ENCODE data around the gene MOV10L1.

Gene MOV10L1

DNA sequence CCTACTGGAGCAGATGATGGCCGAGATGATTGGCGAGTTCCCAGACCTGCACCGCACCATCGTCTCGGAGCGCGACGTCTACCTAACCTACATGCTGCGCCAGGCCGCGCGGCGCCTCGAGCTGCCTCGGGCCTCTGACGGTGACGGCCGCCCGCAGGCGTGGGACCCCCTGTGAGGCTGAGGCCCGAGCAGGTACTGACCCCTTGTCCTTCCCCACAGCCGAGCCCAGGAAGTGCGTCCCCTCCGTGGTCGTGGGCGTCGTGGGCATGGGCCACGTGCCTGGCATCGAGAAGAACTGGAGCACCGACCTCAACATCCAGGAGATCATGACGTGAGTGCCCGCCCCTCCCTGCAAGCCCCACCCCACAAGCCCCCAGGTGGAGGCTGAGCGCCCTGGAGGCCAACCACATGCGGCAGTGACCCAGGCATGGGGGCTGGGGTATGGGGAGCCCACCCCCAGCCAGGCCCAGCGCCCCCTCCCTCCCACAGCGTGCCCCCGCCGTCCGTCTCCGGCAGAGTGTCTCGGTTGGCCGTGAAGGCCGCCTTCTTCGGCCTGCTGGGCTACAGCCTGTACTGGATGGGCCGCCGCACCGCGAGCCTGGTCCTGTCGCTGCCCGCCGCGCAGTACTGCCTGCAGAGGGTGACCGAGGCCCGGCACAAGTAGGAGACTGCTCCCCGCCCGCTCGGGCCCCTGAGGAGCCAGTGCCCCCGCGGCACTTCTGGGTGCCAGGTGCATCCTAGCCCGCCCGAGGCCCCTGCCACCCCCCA, 108.2 kb downstream of the MOV10L1 start:
- no peak overlapping the region for H2AFZ ChIP-seq
- TF ChIP-seq, protein P1, sequence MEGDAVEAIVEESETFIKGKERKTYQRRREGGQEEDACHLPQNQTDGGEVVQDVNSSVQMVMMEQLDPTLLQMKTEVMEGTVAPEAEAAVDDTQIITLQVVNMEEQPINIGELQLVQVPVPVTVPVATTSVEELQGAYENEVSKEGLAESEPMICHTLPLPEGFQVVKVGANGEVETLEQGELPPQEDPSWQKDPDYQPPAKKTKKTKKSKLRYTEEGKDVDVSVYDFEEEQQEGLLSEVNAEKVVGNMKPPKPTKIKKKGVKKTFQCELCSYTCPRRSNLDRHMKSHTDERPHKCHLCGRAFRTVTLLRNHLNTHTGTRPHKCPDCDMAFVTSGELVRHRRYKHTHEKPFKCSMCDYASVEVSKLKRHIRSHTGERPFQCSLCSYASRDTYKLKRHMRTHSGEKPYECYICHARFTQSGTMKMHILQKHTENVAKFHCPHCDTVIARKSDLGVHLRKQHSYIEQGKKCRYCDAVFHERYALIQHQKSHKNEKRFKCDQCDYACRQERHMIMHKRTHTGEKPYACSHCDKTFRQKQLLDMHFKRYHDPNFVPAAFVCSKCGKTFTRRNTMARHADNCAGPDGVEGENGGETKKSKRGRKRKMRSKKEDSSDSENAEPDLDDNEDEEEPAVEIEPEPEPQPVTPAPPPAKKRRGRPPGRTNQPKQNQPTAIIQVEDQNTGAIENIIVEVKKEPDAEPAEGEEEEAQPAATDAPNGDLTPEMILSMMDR (IDR thresholded peaks at IDR 0.05): no peak
- H3K9ac ChIP-seq: no peak overlapping the region
- no peak overlapping the region for H3K4me3 ChIP-seq (ENCODE audit: low read depth, low read length)
- no peaks in the 10 kb centered on the region for H3K79me2 ChIP-seq
- H3K36me3 ChIP-seq (ENCODE audit: control insufficient read depth, insufficient read depth, low read length): no peaks in the 10 kb centered on the region
- no peaks in the 10 kb centered on the region for H3K4me1 ChIP-seq
- no peaks in the 10 kb centered on the region for H3K27me3 ChIP-seq (ENCODE audit: control insufficient read depth, insufficient read depth, low read length)
- H3K27ac ChIP-seq: no peak overlapping the region
- no peak overlapping the region for H3K4me2 ChIP-seq (ENCODE audit: low read length)
- no peaks in the 10 kb centered on the region for H3K9me3 ChIP-seq (ENCODE audit: control insufficient read depth, low read length)

DNA sequence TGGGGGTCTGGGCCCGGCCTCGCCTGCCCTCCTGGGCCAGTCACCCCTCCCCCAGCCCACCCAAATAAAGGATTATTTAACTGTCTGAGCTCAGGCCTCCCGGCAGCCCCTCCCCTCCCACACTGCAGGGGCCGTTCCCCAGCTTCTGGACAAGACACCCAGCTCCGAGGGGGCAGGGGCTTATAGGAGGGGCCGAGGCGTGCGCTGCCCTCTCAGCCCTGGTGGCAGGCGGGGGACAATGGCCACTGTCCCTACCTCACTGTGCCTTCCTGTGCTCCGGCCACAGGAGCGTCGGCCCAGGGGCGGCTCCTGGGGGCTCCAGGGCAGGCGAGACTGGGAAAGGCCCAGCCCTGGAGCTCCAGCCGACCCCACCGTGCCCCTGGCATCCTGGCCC, 108.8 kb downstream of the MOV10L1 start:
- Histone ChIP-seq H3K9me3 (ENCODE audit: control insufficient read depth, low read length) (no peaks in the 10 kb centered on the region), H3K9ac (no peak overlapping the region), H3K79me2 (peaks cover 3% of the 10 kb centered on the region), H3K27ac (no peak overlapping the region), H3K4me3 (ENCODE audit: low read depth, low read length) (no peak overlapping the region), H3K4me2 (ENCODE audit: low read length) (no peak overlapping the region), H3K36me3 (ENCODE audit: control insufficient read depth, insufficient read depth, low read length) (no peaks in the 10 kb centered on the region), H3K4me1 (no peaks in the 10 kb centered on the region), H2AFZ (no peak overlapping the region), H3K27me3 (ENCODE audit: control insufficient read depth, insufficient read depth, low read length) (no peaks in the 10 kb centered on the region)
- TF ChIP-seq, protein P1 (IDR thresholded peaks at IDR 0.05): no peak

DNA sequence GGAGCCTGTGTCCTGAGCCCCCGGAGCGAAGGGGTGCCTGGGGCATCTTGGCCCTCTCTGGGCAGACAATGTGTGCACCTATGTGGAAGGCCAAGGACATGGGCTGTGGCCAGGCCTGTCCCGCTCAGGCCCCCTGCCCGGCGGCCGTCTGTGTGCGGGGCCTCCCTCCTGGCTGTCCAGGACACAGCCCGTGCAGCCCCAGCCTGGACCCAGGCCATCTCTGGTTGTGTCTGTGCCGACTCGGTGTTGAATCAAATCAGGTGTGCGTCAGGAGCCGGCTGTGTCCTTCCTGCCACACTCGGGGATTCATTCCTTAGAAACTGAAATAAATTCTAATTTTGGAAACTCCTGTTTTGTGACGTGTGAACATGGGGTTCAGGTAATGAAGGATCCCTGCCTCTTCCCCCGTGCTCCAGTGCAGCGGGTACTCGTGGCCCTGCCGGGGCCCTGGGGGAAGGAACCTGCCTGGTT, 109.5 kb downstream of the MOV10L1 start:
- peaks cover 3% of the 10 kb centered on the region for H3K79me2 ChIP-seq

DNA sequence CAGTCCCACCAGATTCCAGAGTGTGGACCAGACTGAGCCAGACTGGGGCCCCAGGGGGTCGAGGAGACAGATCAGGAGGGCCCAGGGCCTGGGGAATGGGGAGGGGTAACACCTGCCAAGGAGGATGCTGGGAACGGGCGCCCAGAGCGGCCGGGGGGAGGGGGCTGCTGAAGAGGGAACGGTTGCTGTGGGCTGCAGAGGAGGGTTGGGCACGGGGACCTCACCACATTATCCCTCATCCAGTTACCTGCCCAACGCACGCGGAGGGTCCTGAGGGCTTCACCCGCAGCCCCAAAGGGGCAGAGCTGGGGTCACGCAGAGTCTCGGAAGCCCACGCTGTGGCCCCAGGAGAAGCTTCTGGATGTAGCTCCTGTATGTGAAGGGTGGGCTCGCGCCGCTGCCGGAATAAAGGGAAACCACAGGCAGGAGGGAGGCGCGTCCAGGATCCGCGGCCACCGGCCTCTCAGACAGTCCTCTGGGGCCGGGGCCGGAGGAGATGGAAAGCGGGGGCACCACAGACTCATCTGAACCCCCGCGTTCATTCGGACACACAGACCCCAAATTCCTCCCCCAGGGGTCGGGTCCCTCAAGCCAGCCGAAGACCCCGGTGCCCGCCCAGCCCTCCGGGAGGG, 110.1 kb downstream of the MOV10L1 start:
- Histone ChIP-seq H3K4me1 (no peaks in the 10 kb centered on the region), H3K79me2 (peaks cover 3% of the 10 kb centered on the region), H3K4me2 (ENCODE audit: low read length) (peak overlapping the region; percentile 75), H3K9me3 (ENCODE audit: control insufficient read depth, low read length) (no peaks in the 10 kb centered on the region), H3K4me3 (ENCODE audit: low read depth, low read length) (peak overlapping the region; percentile 59), H2AFZ (peak overlapping the region; percentile 72), H3K27ac (no peak overlapping the region), H3K9ac (no peak overlapping the region), H3K36me3 (ENCODE audit: control insufficient read depth, insufficient read depth, low read length) (no peaks in the 10 kb centered on the region), H3K27me3 (ENCODE audit: control insufficient read depth, insufficient read depth, low read length) (no peaks in the 10 kb centered on the region)
- TF ChIP-seq, protein P1 (IDR thresholded peaks at IDR 0.05): no peak

More for the DNA sequence above, 109.5 kb downstream of the MOV10L1 start:
- H3K27ac ChIP-seq: no peak overlapping the region
- H3K36me3 ChIP-seq (ENCODE audit: control insufficient read depth, insufficient read depth, low read length): no peaks in the 10 kb centered on the region
- H3K4me2 ChIP-seq (ENCODE audit: low read length): no peak overlapping the region
- no peak overlapping the region for H3K9ac ChIP-seq
- no peaks in the 10 kb centered on the region for H3K4me1 ChIP-seq
- H2AFZ ChIP-seq: no peak overlapping the region
- H3K27me3 ChIP-seq (ENCODE audit: control insufficient read depth, insufficient read depth, low read length): no peaks in the 10 kb centered on the region
- H3K4me3 ChIP-seq (ENCODE audit: low read depth, low read length): no peak overlapping the region
- TF ChIP-seq, protein P1 (IDR thresholded peaks at IDR 0.05): no peak
- no peaks in the 10 kb centered on the region for H3K9me3 ChIP-seq (ENCODE audit: control insufficient read depth, low read length)

Data from parathyroid adenoma (tissue), 2 donors.